KMS-11 (cell line): ENCODE measurements around the gene IGF2R.

Experiments
- H2AFZ ChIP-seq: fragments of 200-600 bp; sonication (generic); 2 replicates; pipeline ENCODE4 v1.6.1; 2016; ENCODE audit warnings: antibody characterized with exemption, mixed run types, low read depth
- H3K27ac ChIP-seq: fragments of 200-600 bp; sonication (generic); 2 replicates; pipeline ENCODE4 v1.6.1; 2016; ENCODE audit warnings: mild to moderate bottlenecking, mixed run types
- H3K27me3 ChIP-seq: fragments of 200-600 bp; sonication (generic); 2 replicates; pipeline ENCODE4 v1.6.1; 2017; ENCODE audit warnings: mild to moderate bottlenecking, low read depth, mixed run types, moderate library complexity; ENCODE audit not compliant: insufficient read depth
- H3K36me3 ChIP-seq: fragments of 200-600 bp; sonication (generic); 2 replicates; pipeline ENCODE4 v1.6.1; 2017; ENCODE audit warnings: mild to moderate bottlenecking, mixed run types; ENCODE audit not compliant: insufficient read depth
- H3K4me1 ChIP-seq: fragments of 200-600 bp; sonication (generic); 2 replicates; pipeline ENCODE4 v1.6.1; 2016; ENCODE audit warnings: mild to moderate bottlenecking, low read depth, mixed run types; ENCODE audit not compliant: poor library complexity, severe bottlenecking
- H3K4me2 ChIP-seq: fragments of 200-600 bp; sonication (generic); 2 replicates; pipeline ENCODE4 v1.7.0; 2016; ENCODE audit warnings: mild to moderate bottlenecking, mixed run types
- H3K4me3 ChIP-seq: fragments of 200-600 bp; sonication (generic); IDR thresholded peaks from 2 replicates; pipeline ENCODE4 v1.6.1; 2017; ENCODE audit warnings: low read depth, low read length, mixed read lengths; ENCODE audit not compliant: insufficient read depth
- H3K79me2 ChIP-seq: fragments of 200-600 bp; sonication (generic); 2 replicates; pipeline ENCODE4 v1.6.1; 2016; ENCODE audit warnings: low read depth, mixed run types; ENCODE audit not compliant: insufficient read depth
- H3K9ac ChIP-seq: fragments of 200-600 bp; sonication (generic); 2 replicates; pipeline ENCODE4 v1.6.1; 2016; ENCODE audit warnings: mild to moderate bottlenecking, mixed run types
- H4K20me1 ChIP-seq: fragments of 200-600 bp; sonication (generic); 2 replicates; pipeline ENCODE4 v1.6.1; 2016; ENCODE audit warnings: mild to moderate bottlenecking, mixed run types; ENCODE audit not compliant: insufficient read depth
- CTCF ChIP-seq: fragments of 200-600 bp; sonication (generic); conservative IDR thresholded peaks from 2 replicates; pipeline ENCODE4 v1.6.1; 2017; ENCODE audit warnings: low read depth, mild to moderate bottlenecking, antibody characterized with exemption, low read length, moderate library complexity, mixed read lengths

IGF2R gene

DNA sequence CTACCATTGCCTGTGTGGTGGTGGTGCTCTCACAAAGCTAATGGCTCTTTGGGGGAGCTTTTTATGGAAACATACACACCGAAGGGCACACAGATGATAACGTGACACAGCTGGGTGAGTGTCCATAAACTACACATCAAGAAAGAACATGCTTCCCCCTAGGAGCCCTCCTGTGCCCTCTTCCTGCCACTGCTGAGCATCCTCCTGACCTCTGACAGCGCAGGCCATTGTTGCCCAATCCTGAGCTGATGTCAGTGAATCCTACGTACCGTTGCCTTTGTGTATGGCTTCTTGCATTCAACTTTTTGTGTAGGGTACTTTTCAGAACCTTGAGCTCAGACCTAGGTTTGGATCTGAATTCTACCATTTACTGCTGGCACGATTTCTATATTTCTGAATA lies 86.9 kb downstream of the IGF2R start:
- H3K36me3 ChIP-seq = peaks cover 7% of the 10 kb centered on the region; the same call in 1 of the 2 replicates
- no peak overlapping the region for H3K9ac ChIP-seq
- H3K27ac ChIP-seq = no peak overlapping the region
- H3K79me2 ChIP-seq = no peaks in the 10 kb centered on the region
- no peak overlapping the region for H3K4me2 ChIP-seq
- no peaks in the 10 kb centered on the region for H4K20me1 ChIP-seq
- no peaks in the 10 kb centered on the region for H3K27me3 ChIP-seq
- no peak overlapping the region for H2AFZ ChIP-seq
- peaks cover 7% of the 10 kb centered on the region for H3K4me1 ChIP-seq
- no peak overlapping the region for H3K4me3 ChIP-seq
- no peak for TF ChIP-seq CTCF

DNA sequence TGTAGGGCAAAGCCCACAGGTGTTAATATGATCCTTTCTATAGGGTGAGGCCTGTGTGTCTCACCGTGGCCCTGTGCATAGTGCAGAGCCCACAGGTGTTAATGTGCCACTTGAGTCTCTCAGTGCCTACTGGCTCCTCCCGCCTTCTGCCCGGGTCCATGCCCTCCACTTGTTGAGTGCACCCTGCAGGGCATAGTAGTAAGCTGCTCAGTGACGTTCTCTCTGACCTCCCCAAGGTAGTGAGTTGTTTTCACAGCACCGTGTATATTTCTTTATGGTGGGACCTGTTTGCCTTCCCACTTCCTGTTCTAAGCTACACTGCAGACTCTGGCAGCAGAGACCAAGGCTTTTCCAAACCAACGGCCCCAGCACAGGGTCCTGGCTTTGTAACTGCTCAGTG lies 88.2 kb downstream of the IGF2R start:
- H3K36me3 ChIP-seq = peaks cover 7% of the 10 kb centered on the region; the same call in 1 of the 2 replicates
- no peak overlapping the region for H2AFZ ChIP-seq

GRCh38 chr6:160058603-160059215 lies 89.8 kb downstream of the IGF2R start:
- no peak for TF ChIP-seq CTCF
- no peaks in the 10 kb centered on the region for H4K20me1 ChIP-seq
- H3K79me2 ChIP-seq = no peaks in the 10 kb centered on the region
- H3K4me1 ChIP-seq = no peaks in the 10 kb centered on the region
- H2AFZ ChIP-seq = no peak overlapping the region
- H3K4me3 ChIP-seq = no peak overlapping the region
- no peak overlapping the region for H3K4me2 ChIP-seq
- no peaks in the 10 kb centered on the region for H3K27me3 ChIP-seq
- H3K9ac ChIP-seq = no peak overlapping the region
- no peak overlapping the region for H3K27ac ChIP-seq
- H3K36me3 ChIP-seq = peaks cover 7% of the 10 kb centered on the region; the same call in 1 of the 2 replicates

More for the DNA sequence above, 88.2 kb downstream of the IGF2R start:
- no peaks in the 10 kb centered on the region for H3K27me3 ChIP-seq
- no peaks in the 10 kb centered on the region for H3K4me1 ChIP-seq
- no peak overlapping the region for H3K4me2 ChIP-seq
- no peak overlapping the region for H3K4me3 ChIP-seq
- no peak overlapping the region for H3K27ac ChIP-seq
- no peaks in the 10 kb centered on the region for H4K20me1 ChIP-seq
- no peaks in the 10 kb centered on the region for H3K79me2 ChIP-seq
- H3K9ac ChIP-seq = no peak overlapping the region
- no peak for TF ChIP-seq CTCF

GRCh38 chr6:160060221-160060620 lies 91.3 kb downstream of the IGF2R start:
- Histone ChIP-seq H2AFZ (no peak overlapping the region), H3K4me3 (no peak overlapping the region), H3K27me3 (no peaks in the 10 kb centered on the region), H3K4me2 (no peak overlapping the region), H3K36me3 (peaks cover 12% of the 10 kb centered on the region; the same call in 1 of the 2 replicates), H3K79me2 (no peaks in the 10 kb centered on the region), H3K27ac (no peak overlapping the region), H3K4me1 (no peaks in the 10 kb centered on the region), H3K9ac (no peak overlapping the region), H4K20me1 (no peaks in the 10 kb centered on the region)
- TF ChIP-seq CTCF = no peak
